ENCODE data around the gene SAP30.

The SAP30 gene

DNA sequence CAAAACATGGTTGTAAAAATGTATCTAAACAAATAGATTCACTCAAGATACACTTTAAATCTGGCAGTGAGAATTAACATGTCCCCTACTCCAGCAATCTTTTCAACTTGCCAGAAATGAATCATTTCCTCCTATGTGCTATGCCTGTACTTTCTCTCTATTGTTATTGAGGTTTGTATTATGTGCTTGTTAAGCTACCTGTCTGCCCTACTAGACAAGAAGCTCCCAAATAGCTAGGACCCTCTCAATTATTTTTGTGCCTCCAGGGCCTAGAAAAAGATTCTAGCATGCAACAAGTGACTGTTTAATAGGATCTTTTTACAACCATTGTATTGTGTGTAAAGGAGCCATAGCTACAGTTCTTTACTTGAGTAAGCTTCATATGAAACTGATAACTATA, 3.5 kb upstream of the SAP30 start:
- no peak for DNase-seq (ENCODE audit: low read depth in 2 of 2)

- no peak for DNase-seq (ENCODE audit: low read depth in 2 of 2)
Observed at GRCh38 chr4:173367946-173368345, 2.8 kb upstream of the SAP30 start.

GRCh38 chr4:173370130-173370476, 651 bp upstream of the SAP30 start:
- DNase-seq (ENCODE audit: low read depth in 2 of 2), result peak; percentile 22 to 44

- DNase-seq (ENCODE audit: low read depth in 2 of 2), result peak; percentile 10 to 22
Observed at GRCh38 chr4:173371292-173372192, 788 bp downstream of the SAP30 start.

GRCh38 chr4:173374588-173374987, 3.8 kb downstream of the SAP30 start:
- no peak for DNase-seq (ENCODE audit: low read depth in 2 of 2)

GRCh38 chr4:173379929-173380328, 9.2 kb downstream of the SAP30 start:
- no peak for DNase-seq (ENCODE audit: low read depth in 2 of 2)

- no peak for DNase-seq (ENCODE audit: low read depth in 2 of 2)
Observed at GRCh38 chr4:173380987-173381386, 10.2 kb downstream of the SAP30 start.

- no peak for DNase-seq (ENCODE audit: low read depth in 2 of 2)
Observed at GRCh38 chr4:173381610-173382009, 10.9 kb downstream of the SAP30 start.

- no peak for DNase-seq (ENCODE audit: low read depth in 2 of 2)
Observed at GRCh38 chr4:173382349-173382748, 11.6 kb downstream of the SAP30 start.

DNA sequence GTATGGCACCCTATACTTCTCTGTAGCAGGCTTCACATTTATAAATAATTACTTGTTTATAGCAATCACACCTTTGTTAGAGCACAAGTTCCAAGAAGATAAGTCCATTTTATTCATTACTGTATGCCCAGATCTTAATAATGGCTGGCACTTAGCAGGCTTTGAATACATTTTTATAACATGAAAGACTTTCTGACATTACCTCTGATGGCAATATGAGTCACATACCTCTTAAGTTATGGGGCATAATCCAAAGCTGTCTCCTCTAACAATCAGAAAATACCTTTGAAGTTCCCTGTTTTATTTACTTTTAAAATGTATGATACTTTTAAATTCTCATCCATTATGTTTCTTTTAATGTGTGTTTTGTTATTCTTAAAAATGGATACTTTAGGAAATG, 16.0 kb downstream of the SAP30 start:
- no peak for DNase-seq (ENCODE audit: low read depth in 2 of 2)

GRCh38 chr4:173391701-173392100, 20.9 kb downstream of the SAP30 start:
- no peak for DNase-seq (ENCODE audit: low read depth in 2 of 2)

DNA sequence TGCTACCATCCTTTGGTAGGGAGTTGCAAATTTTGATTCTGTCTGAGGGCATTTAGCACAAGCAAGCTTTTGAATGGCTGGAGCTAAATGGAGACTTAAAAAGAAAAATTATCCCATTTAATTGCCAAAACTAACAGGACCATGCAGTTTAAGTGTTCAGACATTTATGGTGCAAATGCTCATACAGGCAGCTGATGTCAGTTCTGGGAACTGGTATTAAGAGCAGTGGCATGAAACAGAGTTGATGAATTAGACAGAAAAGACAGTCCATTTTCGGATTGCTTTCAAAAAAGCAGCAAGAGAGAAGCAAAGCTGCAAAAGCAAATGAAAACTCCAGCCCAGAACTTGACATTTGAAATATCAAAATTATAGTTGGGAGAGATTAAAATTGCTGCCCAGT, 26.9 kb downstream of the SAP30 start:
- no peak for DNase-seq (ENCODE audit: low read depth in 2 of 2)

GRCh38 chr4:173398220-173398619, 27.5 kb downstream of the SAP30 start:
- no peak for DNase-seq (ENCODE audit: low read depth in 2 of 2)

GRCh38 chr4:173398779-173399415, 28.1 kb downstream of the SAP30 start, which contains the start of gene SCRG1:
SCRG1 (minus strand) TSS chr4:173399116; CDS start chr4:173391414, 7,702 bp downstream.
- DNase-seq (ENCODE audit: low read depth in 2 of 2), result no peak

GRCh38 chr4:173401063-173401462, 30.3 kb downstream of the SAP30 start:
- DNase-seq (ENCODE audit: low read depth in 2 of 2), result no peak

- DNase-seq (ENCODE audit: low read depth in 2 of 2), result no peak
Observed at GRCh38 chr4:173403051-173403450, 32.3 kb downstream of the SAP30 start.

- DNase-seq (ENCODE audit: low read depth in 2 of 2), result no peak
Observed at GRCh38 chr4:173404296-173404865, 33.6 kb downstream of the SAP30 start.

DNA sequence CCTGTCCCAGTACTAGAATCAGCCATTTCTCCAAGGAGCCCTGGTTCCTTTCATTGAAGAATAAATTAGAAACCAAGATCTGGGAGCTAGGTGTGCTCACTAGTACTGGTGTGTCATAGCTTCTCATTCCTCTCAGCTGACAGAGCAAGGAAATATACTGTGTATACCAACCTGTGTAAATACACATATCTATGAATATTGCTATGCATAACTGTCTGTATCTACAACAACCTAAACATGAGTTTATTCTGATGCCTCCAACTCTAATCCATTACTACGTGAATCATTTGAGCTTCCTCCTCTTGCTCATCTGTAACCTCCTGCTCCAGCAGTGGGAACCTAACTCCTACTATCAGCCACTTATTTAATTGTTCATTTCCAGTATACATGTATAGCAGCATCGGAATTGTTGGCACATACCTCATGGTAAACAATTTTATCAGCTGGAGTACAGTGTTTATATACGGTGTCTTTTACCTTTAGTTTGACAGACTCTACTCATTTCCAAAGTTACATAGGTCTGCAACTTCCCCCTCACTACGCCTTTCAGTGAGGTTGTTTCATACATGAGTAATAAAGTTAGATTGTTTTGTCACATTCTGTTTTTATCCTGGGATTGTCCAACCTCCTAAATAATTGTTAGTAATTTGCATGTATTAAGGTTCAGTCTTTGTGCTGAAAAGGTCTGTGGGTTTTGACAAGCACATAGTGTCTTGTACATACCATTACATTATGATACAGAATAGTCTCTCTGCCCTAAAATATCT, 35.3 kb downstream of the SAP30 start:
- DNase-seq (ENCODE audit: low read depth in 2 of 2), result no peak

- no peak for DNase-seq (ENCODE audit: low read depth in 2 of 2)
Observed at GRCh38 chr4:173410079-173410478, 39.3 kb downstream of the SAP30 start.

- no peak for DNase-seq (ENCODE audit: low read depth in 2 of 2)
Observed at GRCh38 chr4:173411106-173411693, 40.4 kb downstream of the SAP30 start.

- DNase-seq (ENCODE audit: low read depth in 2 of 2), result no peak
Observed at GRCh38 chr4:173413036-173413435, 42.3 kb downstream of the SAP30 start.

DNA sequence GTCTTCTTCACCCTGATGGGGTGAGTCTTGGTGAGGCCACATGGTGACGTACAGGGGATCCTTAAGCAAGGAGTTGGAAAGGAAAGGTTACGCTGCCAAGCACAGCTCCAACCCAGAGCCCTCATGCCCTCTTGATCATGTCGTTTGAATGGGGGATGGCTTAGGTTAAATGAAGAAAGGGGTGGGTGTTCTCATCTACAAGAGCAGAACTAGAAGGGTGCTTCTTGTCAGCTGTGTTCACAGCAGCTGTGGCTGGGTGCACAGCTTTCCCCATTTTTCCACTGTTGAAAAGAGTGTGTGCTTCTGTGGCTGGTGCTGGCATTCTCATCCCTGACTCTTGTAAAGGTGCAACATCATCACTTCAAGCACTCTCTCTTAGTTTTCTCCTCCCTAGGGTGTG, 43.7 kb downstream of the SAP30 start:
- no peak for DNase-seq (ENCODE audit: low read depth in 2 of 2)
